Measurements from ENCODE around the gene SKI. TPM values are rescaled to one million over a fixed set of nuclear protein-coding genes. Genes with fewer than 3 reads are reported as not detected.

SKI gene
- total RNA-seq, 2 experiments from 2014 or later = 286 to 324 TPM

- Histone ChIP-seq H3K27me3 (ENCODE audit: control insufficient read depth in 1 of 2, insufficient read depth in 2 of 2, low read length in 2 of 2) (no peaks in the 10 kb centered on the region), H3K4me3 (ENCODE audit: low read length) (no peak overlapping the region), H3K36me3 (ENCODE audit: insufficient read depth, low read length) (peaks cover 35% of the 10 kb centered on the region), H3K27ac (ENCODE audit: low read depth in 1 of 2, low read length in 2 of 2) (peak overlapping the region; percentile 99 to 100), H3K9me3 (ENCODE audit: control insufficient read depth in 1 of 2, insufficient read depth in 1 of 2, low read length in 2 of 2) (peaks cover 15 to 38% of the 10 kb centered on the region in 2 experiments), H3K4me1 (ENCODE audit: insufficient read depth, low read length) (peaks cover 97% of the 10 kb centered on the region)
- ChIA-PET POLR2A (interaction anchor here (1.0 to 3.3 kb wide), 5 partner anchors 16 to 46 kb away, joined by 3 to 197 read pairs (median 28); partner anchors contain the start of gene SKI), CTCF (no interaction called here)
- peak overlapping the region; percentile 78 for H3K4me3 Mint-ChIP-seq
- peaks cover 2% of the 10 kb centered on the region for H3K9me3 Mint-ChIP-seq
- ATAC-seq (ENCODE audit: poor library complexity) (no peak), DNase-seq (no peak)
- no peak for TF ChIP-seq CTCF (IDR thresholded peaks at IDR 0.05)
- peaks cover 52% of the 10 kb centered on the region for H3K4me1 Mint-ChIP-seq (ENCODE audit: low read depth)
- intact Hi-C loops (cut with DNase I, micrococcal nuclease) = loop anchor here (2.0 kb wide), 2 partner anchors 19 to 21 kb away; no protein-coding TSS in a partner anchor
- no peak overlapping the region for H3K27ac Mint-ChIP-seq
- H3K27me3 Mint-ChIP-seq = no peaks in the 10 kb centered on the region
- peaks cover 48% of the 10 kb centered on the region for H3K36me3 Mint-ChIP-seq (ENCODE audit: low read depth)
Measured at GRCh38 chr1:2253797-2254480, 25.8 kb downstream of the SKI start.

GRCh38 chr1:2255047-2255419 lies 26.9 kb downstream of the SKI start:
- H3K4me3 Mint-ChIP-seq = no peak overlapping the region
- POLR2A ChIA-PET = interaction anchor here (0.7 to 3.3 kb wide), 14 partner anchors 14 to 291 kb away, joined by 3 to 197 read pairs (median 12); partner anchors contain the start of genes FAAP20, MORN1, RER1 and SKI
- CTCF ChIA-PET = interaction anchor here (1.6 kb wide), 1 partner anchor 22 kb away, joined by 3 read pairs; no protein-coding TSS in a partner anchor
- Histone ChIP-seq H3K4me1 (ENCODE audit: insufficient read depth, low read length) (peaks cover 97% of the 10 kb centered on the region), H3K4me3 (ENCODE audit: low read length) (no peak overlapping the region), H3K27me3 (ENCODE audit: control insufficient read depth in 1 of 2, insufficient read depth in 2 of 2, low read length in 2 of 2) (no peaks in the 10 kb centered on the region), H3K9me3 (ENCODE audit: control insufficient read depth in 1 of 2, insufficient read depth in 1 of 2, low read length in 2 of 2) (peaks cover 15 to 38% of the 10 kb centered on the region in 2 experiments), H3K36me3 (ENCODE audit: insufficient read depth, low read length) (peaks cover 35% of the 10 kb centered on the region), H3K27ac (ENCODE audit: low read depth in 1 of 2, low read length in 2 of 2) (peak overlapping the region; percentile 99 to 100)
- peaks cover 2% of the 10 kb centered on the region for H3K9me3 Mint-ChIP-seq
- peaks cover 48% of the 10 kb centered on the region for H3K36me3 Mint-ChIP-seq (ENCODE audit: low read depth)
- DNase-seq (no peak), ATAC-seq (ENCODE audit: poor library complexity) (no peak)
- no peaks in the 10 kb centered on the region for H3K27me3 Mint-ChIP-seq
- no peak for TF ChIP-seq CTCF (IDR thresholded peaks at IDR 0.05)
- intact Hi-C loops (cut with DNase I, micrococcal nuclease) = loop anchor here (2.0 to 5.0 kb wide), 5 partner anchors 20 to 1647 kb away; partner anchors contain the start of gene C1orf174 (in 1 of the 2)
- no peak overlapping the region for H3K27ac Mint-ChIP-seq
- H3K4me1 Mint-ChIP-seq (ENCODE audit: low read depth) = peaks cover 52% of the 10 kb centered on the region

GRCh38 chr1:2255420-2256369 lies 27.6 kb downstream of the SKI start:
- Histone ChIP-seq H3K27me3 (ENCODE audit: control insufficient read depth in 1 of 2, insufficient read depth in 2 of 2, low read length in 2 of 2) (no peaks in the 10 kb centered on the region), H3K4me3 (ENCODE audit: low read length) (no peak overlapping the region), H3K4me1 (ENCODE audit: insufficient read depth, low read length) (peaks cover 97% of the 10 kb centered on the region), H3K9me3 (ENCODE audit: control insufficient read depth in 1 of 2, insufficient read depth in 1 of 2, low read length in 2 of 2) (peaks cover 15 to 38% of the 10 kb centered on the region in 2 experiments), H3K36me3 (ENCODE audit: insufficient read depth, low read length) (peaks cover 32% of the 10 kb centered on the region), H3K27ac (ENCODE audit: low read depth in 1 of 2, low read length in 2 of 2) (peak overlapping the region; percentile 99 to 100)
- H3K4me1 Mint-ChIP-seq (ENCODE audit: low read depth) = peaks cover 52% of the 10 kb centered on the region
- CTCF ChIA-PET = interaction anchor here (0.8 to 1.6 kb wide), 4 partner anchors 23 to 126 kb away, joined by 3 to 4 read pairs (median 4); partner anchors contain the start of gene FAAP20
- no peak for TF ChIP-seq CTCF (IDR thresholded peaks at IDR 0.05)
- no peaks in the 10 kb centered on the region for H3K27me3 Mint-ChIP-seq
- DNase-seq (peak; percentile 40 to 97 (median 66)), ATAC-seq (ENCODE audit: poor library complexity) (peak; percentile 67)
- POLR2A ChIA-PET = interaction anchor here (0.6 to 3.3 kb wide), 23 partner anchors 11 to 1373 kb away, joined by 3 to 197 read pairs (median 6); partner anchors contain the start of genes FAAP20, MORN1, PANK4 and RER1
- intact Hi-C loops (cut with DNase I, micrococcal nuclease) = loop anchor here (1.0 to 5.0 kb wide), 8 partner anchors 21 to 1647 kb away; partner anchors contain the start of gene C1orf174 (in 1 of the 2)
- peaks cover 52% of the 10 kb centered on the region for H3K36me3 Mint-ChIP-seq (ENCODE audit: low read depth)
- peaks cover 2% of the 10 kb centered on the region for H3K9me3 Mint-ChIP-seq
- no peak overlapping the region for H3K4me3 Mint-ChIP-seq
- H3K27ac Mint-ChIP-seq = no peak overlapping the region

Data from CD4-positive, alpha-beta T cell (primary cell).